H1 (cell line): ENCODE measurements around the gene GP2. TPM values are rescaled to one million over a fixed set of nuclear protein-coding genes. Genes with fewer than 3 reads are reported as not detected.
"Not testable (repeated sequence)": the region's sequence is repeated elsewhere in the genome, so short reads cannot be mapped to it uniquely, and the experiment has no call there.

Source experiments
- CTCF ChIA-PET: fragments of 300-600 bp; sonication (Branson Sonifier 250); formaldehyde crosslinking; loops from one replicate; lab custom pipeline; 2021; ENCODE audit not compliant: partially characterized antibody; lab: Charles Lee
- POLR2A ChIA-PET: fragments of 300-600 bp; sonication (Branson Sonifier 250); formaldehyde crosslinking; loops from one replicate; lab custom pipeline; 2021; ENCODE audit warnings: inconsistent platforms; ENCODE audit not compliant: partially characterized antibody; lab: Charles Lee
- DNase-seq, 2 experiments: peaks; one replicate each; pipeline versions ENCODE4 v3.0.0 to v3.0.0-alpha.2; 2010 to 2022; ENCODE audit warnings: low spot score in 2 of 2, low read depth in 1 of 2, mixed read lengths in 1 of 2
- FAIRE-seq: peaks from 2 replicates; lab custom pipeline; 2011; peaks lifted over from hg19 to GRCh38; lab: Jason Lieb, UNC
- H2AFZ ChIP-seq: 2 replicates; pipeline ENCODE4 v1.8.1; 2012; ENCODE audit warnings: low read length, inconsistent platforms
- H2AK5ac ChIP-seq: 2 replicates; pipeline ENCODE4 v1.6.1; 2013; ENCODE audit warnings: low read depth, low read length
- H2BK120ac ChIP-seq: replicated peaks from 2 replicates; pipeline ENCODE3; 2013; ENCODE audit warnings: low read depth, low read length, inconsistent platforms
- H2BK12ac ChIP-seq: 2 replicates; pipeline ENCODE4 v1.6.1; 2013; ENCODE audit warnings: low read depth, low read length
- H2BK15ac ChIP-seq: 2 replicates; pipeline ENCODE4 v1.6.1; 2013; ENCODE audit warnings: low read length
- H2BK20ac ChIP-seq: 2 replicates; pipeline ENCODE4 v1.6.1; 2013; ENCODE audit warnings: low read length
- H2BK5ac ChIP-seq: 2 replicates; pipeline ENCODE4 v1.6.1; 2013; ENCODE audit warnings: low read depth, low read length
- H3K14ac ChIP-seq: 2 replicates; pipeline ENCODE4 v1.6.1; 2013; ENCODE audit warnings: inconsistent platforms; ENCODE audit not compliant: insufficient read length
- H3K18ac ChIP-seq: 2 replicates; pipeline ENCODE4 v1.6.1; 2013; ENCODE audit warnings: low read length; ENCODE audit errors: extremely low read depth
- H3K23ac ChIP-seq: 2 replicates; pipeline ENCODE4 v1.6.1; 2013; ENCODE audit warnings: inconsistent platforms; ENCODE audit not compliant: insufficient read length
- H3K23me2 ChIP-seq: 2 replicates; pipeline ENCODE4 v1.6.1; 2013; ENCODE audit warnings: low read depth, low read length
- H3K27ac ChIP-seq: 2 replicates; pipeline ENCODE4 v1.6.1; 2011; ENCODE audit warnings: low read depth, low read length, inconsistent platforms
- H3K27me3 ChIP-seq, 4 experiments: replicated peaks in 1 of 4; 1 replicate in 1 of 4; 2 replicates in 3 of 4; pipeline versions ENCODE4 v1.6.1 to v1.8.1; 2011 to 2013; ENCODE audit warnings: low read length in 3 of 4, mild to moderate bottlenecking in 3 of 4, inconsistent platforms in 2 of 4, mixed read lengths in 2 of 4, moderate library complexity in 1 of 4; ENCODE audit not compliant: control insufficient read depth in 3 of 4, insufficient read depth in 3 of 4; ENCODE audit errors: extremely low read depth in 1 of 4
- H3K36me3 ChIP-seq, 4 experiments: 2 replicates each; pipeline versions ENCODE4 v1.6.1 to v1.8.1; 2011 to 2013; ENCODE audit warnings: mild to moderate bottlenecking in 4 of 4, low read length in 3 of 4, moderate library complexity in 2 of 4, control low read depth in 1 of 4, inconsistent platforms in 1 of 4; ENCODE audit not compliant: insufficient read depth in 4 of 4, control insufficient read depth in 2 of 4
- H3K4ac ChIP-seq: replicated peaks from 2 replicates; pipeline ENCODE3; 2013; ENCODE audit warnings: low read length, low read depth, mixed read lengths, inconsistent platforms; ENCODE audit not compliant: insufficient read length
- H3K4me1 ChIP-seq, 4 experiments: replicated peaks in 1 of 4; 1 replicate in 1 of 4; 2 replicates in 3 of 4; pipeline versions ENCODE4 v1.6.1 to v1.8.1; 2011 to 2013; ENCODE audit warnings: low read length in 3 of 4, inconsistent platforms in 2 of 4, mixed read lengths in 1 of 4; ENCODE audit not compliant: insufficient read depth in 4 of 4, control insufficient read depth in 3 of 4
- H3K4me2 ChIP-seq, 2 experiments: 2 replicates each; pipeline versions ENCODE4 v1.6.1 to v1.8.1; 2011 to 2013; ENCODE audit warnings: low read depth in 2 of 2, low read length in 2 of 2, control low read depth in 1 of 2, inconsistent platforms in 1 of 2, mild to moderate bottlenecking in 1 of 2; ENCODE audit not compliant: insufficient read depth in 1 of 2
- H3K4me3 ChIP-seq, 4 experiments: fragments of 200-600, 300-600 bp in 1 of 4; sonication (generic), shearing (Covaris generic), sonication (Bioruptor Twin) in 1 of 4; 2 replicates each; pipeline versions ENCODE4 v1.5.1 to v1.8.1; 2011 to 2016; ENCODE audit warnings: low read length in 4 of 4, low read depth in 3 of 4, control low read depth in 2 of 4, inconsistent platforms in 2 of 4, mild to moderate bottlenecking in 2 of 4, mixed read lengths in 1 of 4, moderate library complexity in 1 of 4; ENCODE audit not compliant: insufficient read depth in 2 of 4; ENCODE audit errors: extremely low read depth in 1 of 4
- H3K56ac ChIP-seq: replicated peaks from 2 replicates; pipeline ENCODE3; 2013; ENCODE audit warnings: low read depth, mild to moderate bottlenecking, mixed read lengths, low read length, inconsistent platforms; ENCODE audit not compliant: insufficient read length
- H3K79me1 ChIP-seq: 2 replicates; pipeline ENCODE4 v1.6.1; 2013; ENCODE audit warnings: low read depth, low read length, control low read depth
- H3K79me2 ChIP-seq, 2 experiments: 2 replicates each; pipeline versions ENCODE4 v1.6.1 to v1.8.1; 2012 to 2013; ENCODE audit warnings: low read length in 2 of 2, mild to moderate bottlenecking in 2 of 2, inconsistent platforms in 1 of 2; ENCODE audit not compliant: insufficient read depth in 2 of 2, control insufficient read depth in 1 of 2
- H3K9ac ChIP-seq, 4 experiments: replicated peaks in 1 of 4; 1 replicate in 1 of 4; 2 replicates in 3 of 4; pipeline versions ENCODE4 v1.6.1 to v1.8.1; 2011 to 2013; ENCODE audit warnings: low read depth in 3 of 4, low read length in 3 of 4, control low read depth in 2 of 4, mild to moderate bottlenecking in 2 of 4, moderate library complexity in 2 of 4, inconsistent platforms in 1 of 4; ENCODE audit errors: extremely low read depth in 1 of 4
- H3K9me3 ChIP-seq, 2 experiments: 2 replicates each; pipeline versions ENCODE4 v1.6.1 to v1.8.1; 2012 to 2013; ENCODE audit warnings: mild to moderate bottlenecking in 2 of 2, moderate library complexity in 2 of 2, control low read depth in 1 of 2, inconsistent platforms in 1 of 2, low read depth in 1 of 2, low read length in 1 of 2, mixed read lengths in 1 of 2; ENCODE audit not compliant: insufficient read depth in 2 of 2
- H4K20me1 ChIP-seq, 2 experiments: replicated peaks in 1 of 2; 2 replicates each; pipeline versions ENCODE3 to v1.8.1; 2011 to 2013; ENCODE audit warnings: inconsistent platforms in 2 of 2, low read length in 2 of 2, mild to moderate bottlenecking in 1 of 2; ENCODE audit not compliant: insufficient read depth in 2 of 2, control insufficient read depth in 1 of 2
- H4K5ac ChIP-seq: 2 replicates; pipeline ENCODE4 v1.6.1; 2013; ENCODE audit warnings: low read length, low read depth, mixed read lengths, inconsistent platforms; ENCODE audit not compliant: insufficient read length
- H4K8ac ChIP-seq: 2 replicates; pipeline ENCODE4 v1.8.0; 2013; ENCODE audit warnings: mild to moderate bottlenecking, moderate library complexity, low read length, inconsistent platforms; ENCODE audit not compliant: insufficient read depth; ENCODE audit errors: extremely low read depth
- H4K91ac ChIP-seq: replicated peaks from 2 replicates; pipeline ENCODE3; 2013; ENCODE audit warnings: low read length, mixed read lengths, inconsistent platforms; ENCODE audit not compliant: insufficient read length
- WGBS, 2 experiments: shearing (Covaris generic) in 1 of 2; methylation state at CpG; one replicate each; pipeline versions ENCODE4 v1.1.6 to v1.1.7; 2013 to 2015; ENCODE audit warnings: low lambda C conversion rate in 2 of 2, mixed read lengths in 2 of 2, inconsistent platforms in 1 of 2, low coverage in 1 of 2, missing lambda C conversion rate in 1 of 2; ENCODE audit not compliant: insufficient replicate concordance in 2 of 2, insufficient coverage in 1 of 2, insufficient read length in 1 of 2; ENCODE audit errors: extremely low coverage in 1 of 2, missing lambda C conversion rate in 1 of 2; 5-methylcytosine and 5-hydroxymethylcytosine counted together
- polyA plus RNA-seq, 7 experiments: library from polyadenylated mRNA; depleted of rRNA in 3 of 7; stranded (reverse) in 5 of 7; unstranded in 2 of 7; fragments of >200 nt in 5 of 7; fragments of 200-250 nt in 2 of 7; gene quantifications; 1 replicate in 5 of 7; 2 replicates in 1 of 7; 4 replicates in 1 of 7; pipeline versions ENCODE4 v1.2.1 to v1.2.3, GENCODE V29; 2011 to 2013; ENCODE audit warnings: missing spikeins in 2 of 7, mixed read lengths in 2 of 7
- total RNA-seq: library from RNA; stranded (reverse); fragmentation: NEBNext Ultra II Directional; extraction: Animal tissue kit (Norgen Biotek cat#: 25700); gene quantifications from 2 replicates; pipeline ENCODE4 v1.2.1, GENCODE V29; 2021

Gene GP2
- total and polyA plus RNA-seq, 2 of the 8 experiments (the other 6 are each of a cell fraction or from before 2014, with no cell fraction given): not detected

DNA sequence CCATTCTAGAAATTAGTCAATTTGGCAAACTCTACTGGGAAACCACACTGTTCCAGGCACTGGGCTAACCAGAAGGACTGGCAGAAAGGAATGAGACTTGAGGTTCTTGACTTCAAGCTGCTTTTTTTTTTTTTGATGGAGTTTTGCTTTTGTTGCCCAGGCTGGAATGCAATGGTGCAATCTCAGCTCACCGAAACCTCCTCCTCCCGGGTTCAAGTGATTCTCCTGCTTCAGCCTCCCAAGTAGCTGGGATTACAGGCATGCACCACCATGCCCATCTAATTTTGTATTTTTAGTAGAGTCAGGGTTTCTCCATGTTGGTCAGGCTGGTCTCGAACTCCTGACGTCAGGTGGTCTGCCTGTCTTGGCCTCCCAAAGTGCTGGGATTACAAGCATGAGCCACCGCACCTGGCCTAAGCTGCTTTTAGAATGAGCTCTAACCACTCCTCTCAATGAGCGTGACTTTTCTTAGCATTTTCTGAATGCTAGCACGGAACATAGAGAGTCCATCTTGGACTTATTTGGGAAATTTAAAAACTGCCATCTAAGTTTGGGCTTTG, 14.7 kb downstream of the GP2 start:
- FAIRE-seq, H2AK5ac ChIP-seq, POLR2A ChIA-PET, H2BK120ac ChIP-seq, H3K23ac ChIP-seq, H3K4ac ChIP-seq, H3K4me3 ChIP-seq, H2BK20ac ChIP-seq, H3K9me3 ChIP-seq, H3K18ac ChIP-seq, H4K20me1 ChIP-seq, H3K14ac ChIP-seq, H3K9ac ChIP-seq, H2BK5ac ChIP-seq, H3K56ac ChIP-seq, H3K4me1 ChIP-seq, H4K8ac ChIP-seq, H3K27me3 ChIP-seq, H3K79me2 ChIP-seq, H3K36me3 ChIP-seq, H4K5ac ChIP-seq, H2BK15ac ChIP-seq, H2BK12ac ChIP-seq, H3K27ac ChIP-seq, DNase-seq, H3K4me2 ChIP-seq, H4K91ac ChIP-seq, H2AFZ ChIP-seq, H3K79me1 ChIP-seq, H3K23me2 ChIP-seq: not testable (repeated sequence)
- 89% methylated on average over 6 of the region's 7 CpGs; no CpG with 5 or more reads in 1 of the 2 experiments for WGBS, 2 experiments
- CTCF ChIA-PET: interaction anchor here (0.7 to 1.3 kb wide), 2 partner anchors 12 to 405 kb away, joined by 3 to 5 read pairs; no protein-coding TSS in a partner anchor
